Gastroesophageal sphincter (tissue), 2 donors: ENCODE results near the gene SH3PXD2A.

Experiments
- EP300 ChIP-seq: sonication (generic); formaldehyde crosslinking; IDR thresholded peaks from one replicate; pipeline ENCODE4 v1.6.1; 2017; ENCODE audit warnings: antibody characterized with exemption, mild to moderate bottlenecking
- POLR2A ChIP-seq, 2 donors: fragments of 450-650 bp; IDR thresholded peaks; one replicate each; pipeline ENCODE4 v1.6.1; 2017; ENCODE audit warnings: antibody characterized with exemption in 2 of 2, mild to moderate bottlenecking in 2 of 2, moderate library complexity in 1 of 2

DNA sequence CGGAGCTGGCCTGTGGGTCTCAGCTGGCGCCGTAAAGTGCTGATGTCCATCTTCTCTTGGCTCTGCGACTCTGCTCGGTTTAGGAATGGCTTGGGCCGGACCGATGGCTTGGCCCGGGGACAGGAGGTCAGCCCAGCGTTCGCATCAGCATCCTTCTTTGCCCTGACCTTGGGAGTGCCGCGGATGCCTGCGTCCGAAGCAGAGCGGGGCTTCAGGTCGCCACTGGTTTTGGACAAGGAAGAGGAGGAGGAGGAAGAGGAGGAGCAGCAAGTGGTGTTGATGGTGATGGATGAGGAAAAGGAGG, 252.6 kb downstream of the SH3PXD2A start:
- no peak for TF ChIP-seq POLR2A (IDR thresholded peaks at IDR 0.05)
- no peak for TF ChIP-seq EP300
